Measurements from ENCODE around the gene GNG11.

GNG11 gene

GRCh38 chr7:93955304-93955703, 33.8 kb downstream of the GNG11 start:
- no peak for DNase-seq

GRCh38 chr7:93957767-93958166, 36.2 kb downstream of the GNG11 start:
- no peak for DNase-seq

GRCh38 chr7:93958216-93958615, 36.7 kb downstream of the GNG11 start:
- DNase-seq = no peak

DNA sequence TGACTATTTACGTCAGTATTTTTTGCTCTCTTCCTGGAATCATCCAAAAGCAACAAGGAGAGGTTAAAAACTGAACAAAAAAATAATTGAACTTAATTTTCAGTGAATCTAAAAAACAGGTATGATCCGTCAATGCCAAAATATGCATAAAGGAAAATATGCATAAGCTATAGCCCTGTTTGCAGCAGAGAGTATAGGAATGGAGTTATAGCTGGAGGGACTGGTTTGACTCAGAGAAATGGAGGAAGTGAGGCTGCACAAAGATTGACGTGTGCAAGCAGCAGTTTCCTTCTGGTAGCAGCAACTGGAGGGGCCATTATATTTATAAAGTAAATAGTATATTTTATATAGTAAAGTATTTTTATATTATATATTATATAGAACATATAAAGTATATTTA, 37.1 kb downstream of the GNG11 start:
- no peak for DNase-seq

DNA sequence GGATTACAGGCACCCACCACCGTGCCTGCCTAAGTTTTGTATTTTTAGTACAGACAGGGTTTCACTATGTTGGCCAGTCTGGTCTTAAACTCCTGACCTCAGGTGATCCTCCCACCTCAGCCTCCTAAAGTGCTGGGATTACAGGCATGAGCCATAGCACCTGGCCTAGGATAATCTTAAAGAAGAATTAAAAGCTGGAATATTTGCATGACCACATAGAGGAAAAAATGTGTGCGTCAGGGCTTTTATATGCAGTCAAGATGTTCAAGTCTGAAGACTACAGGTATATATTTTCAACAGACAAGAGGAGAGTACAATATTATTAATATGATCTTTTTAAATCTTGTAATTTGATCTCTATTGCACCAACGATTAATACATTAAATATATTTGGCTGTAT, 39.5 kb downstream of the GNG11 start:
- DNase-seq = no peak

GRCh38 chr7:93964262-93964661, 42.7 kb downstream of the GNG11 start:
- DNase-seq = no peak

- no peak for DNase-seq
Observed at GRCh38 chr7:93964813-93965212, 43.3 kb downstream of the GNG11 start.

GRCh38 chr7:93968911-93969620, 47.5 kb downstream of the GNG11 start:
- no peak for DNase-seq

GRCh38 chr7:93972029-93972725, 50.6 kb downstream of the GNG11 start:
- no peak for DNase-seq

GRCh38 chr7:93973134-93973533, 51.6 kb downstream of the GNG11 start:
- no peak for DNase-seq

DNA sequence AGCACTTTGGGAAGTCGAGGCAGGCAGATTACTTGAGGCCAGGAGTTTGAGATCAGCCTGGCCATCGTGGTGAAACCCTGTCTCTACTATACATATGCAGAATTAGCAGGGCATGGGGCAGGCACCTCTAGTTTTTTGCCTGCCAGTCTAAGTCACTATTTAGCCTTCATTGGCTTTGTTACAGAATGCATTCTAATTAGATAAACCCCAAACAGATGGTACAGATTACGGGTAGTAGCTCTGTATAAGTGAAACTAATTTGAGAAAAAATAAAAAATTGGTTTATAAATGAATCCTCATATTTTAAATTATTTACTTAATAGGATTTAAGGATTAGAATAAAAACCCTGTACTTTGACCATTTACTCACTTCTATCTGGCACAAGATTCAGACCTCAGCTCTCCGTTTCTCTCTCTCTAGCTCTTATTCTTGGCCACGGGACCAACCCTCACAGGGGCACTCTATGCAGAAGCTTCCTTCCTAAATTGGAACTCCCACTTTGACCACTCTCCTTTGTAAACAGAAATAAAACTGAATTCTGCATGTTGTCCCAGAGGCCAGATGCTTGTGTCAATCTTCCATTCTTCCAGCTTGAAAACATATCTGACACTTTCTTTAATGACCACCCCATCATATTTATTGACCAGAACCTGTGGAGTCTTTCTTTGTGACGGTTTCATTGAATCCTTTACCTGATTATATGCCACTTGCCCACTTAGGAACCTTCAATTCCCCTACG, 55.8 kb downstream of the GNG11 start:
- DNase-seq = no peak
